Measurements from ENCODE around the gene CNDP2. TPM values are rescaled to one million over a fixed set of nuclear protein-coding genes. Genes with fewer than 3 reads are reported as not detected.
A peak's percentile ranks its signal among the peaks of the same experiment; 100 is the strongest.

Gene CNDP2
- total and polyA plus RNA-seq, 2 experiments from 2014 or later, result 95.7 to 135 TPM

DNA sequence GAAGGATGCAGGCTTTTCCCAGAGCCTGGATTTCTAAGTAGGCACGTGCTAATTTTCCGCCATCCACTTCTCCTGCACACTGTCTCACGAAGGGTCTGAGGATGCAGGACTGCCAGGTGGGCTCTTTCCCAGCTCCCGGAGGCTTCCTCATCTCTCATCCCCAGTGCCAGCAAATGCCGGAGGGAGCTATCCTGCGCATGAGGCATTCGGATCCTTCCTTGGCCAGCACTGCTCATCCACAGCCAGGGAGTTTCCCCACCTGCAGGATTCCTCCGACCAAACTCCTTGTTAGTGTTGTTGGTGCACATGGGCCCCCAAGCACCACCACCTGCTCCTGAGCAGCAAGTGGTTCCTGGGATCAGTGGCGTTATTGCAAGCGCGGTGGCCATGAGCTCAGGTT, 43.1 kb downstream of the CNDP2 start:
- H2AFZ ChIP-seq, result no peak overlapping the region

DNA sequence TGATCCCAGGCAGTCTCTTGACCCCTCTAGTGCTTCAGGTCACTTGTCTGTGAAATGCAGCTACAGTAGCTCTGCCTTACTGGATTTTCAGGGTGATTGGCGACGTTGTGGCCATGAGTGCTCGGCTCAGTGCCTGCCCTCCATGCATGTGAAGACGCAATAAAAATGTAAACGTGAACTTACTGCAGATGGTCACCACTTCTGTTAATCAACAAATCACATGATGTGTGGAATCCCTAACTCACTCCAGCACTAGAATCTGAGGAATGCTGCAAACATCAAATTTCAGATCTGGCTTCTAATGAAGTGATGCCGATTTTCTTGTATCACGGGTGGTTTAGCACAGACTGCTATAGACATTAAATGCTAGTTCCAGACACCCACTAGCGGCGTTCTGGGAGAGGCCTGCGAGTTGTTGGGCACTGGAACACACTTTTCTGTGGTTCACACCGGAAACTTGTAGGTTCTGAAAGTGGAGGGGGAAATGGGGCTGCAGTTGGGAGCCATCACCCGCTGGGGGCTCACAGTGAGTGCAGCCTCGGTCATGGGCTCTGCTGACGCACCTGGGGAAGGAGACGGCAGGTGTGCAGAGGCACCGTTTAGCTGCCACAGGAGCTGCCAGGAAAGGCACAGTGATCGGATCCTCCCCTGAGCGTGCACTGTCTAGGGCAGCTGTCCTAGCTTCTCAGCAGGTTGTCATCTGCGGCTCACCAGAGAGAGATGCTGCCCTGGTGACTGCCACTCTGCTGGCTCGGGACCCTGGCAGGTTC, 44.7 kb downstream of the CNDP2 start:
- H4K20me1 ChIP-seq (ENCODE audit: insufficient read depth, poor library complexity, severe bottlenecking), result no peaks in the 10 kb centered on the region
- WGBS (ENCODE audit: low lambda C conversion rate, missing lambda C conversion rate), result 78% methylated on average over 20 of the region's 20 CpGs
- no peaks in the 10 kb centered on the region for H3K36me3 ChIP-seq (replicated peaks; ENCODE audit: insufficient read depth, low read depth)
- H3K27me3 ChIP-seq, result no peaks in the 10 kb centered on the region
- H2AFZ ChIP-seq, result no peak overlapping the region
- no peaks in the 10 kb centered on the region for H3K9me2 ChIP-seq (replicated peaks; ENCODE audit: insufficient read depth)
- no peaks in the 10 kb centered on the region for H3K9me3 ChIP-seq (ENCODE audit: low read depth)
- no peak for DNase-seq (ENCODE audit: low spot score)
- no peak for TF ChIP-seq EZH2phosphoT487 (IDR thresholded peaks at IDR 0.05; ENCODE audit: low read depth, severe bottlenecking, unreplicated experiment)
- TF ChIP-seq, protein P1, sequence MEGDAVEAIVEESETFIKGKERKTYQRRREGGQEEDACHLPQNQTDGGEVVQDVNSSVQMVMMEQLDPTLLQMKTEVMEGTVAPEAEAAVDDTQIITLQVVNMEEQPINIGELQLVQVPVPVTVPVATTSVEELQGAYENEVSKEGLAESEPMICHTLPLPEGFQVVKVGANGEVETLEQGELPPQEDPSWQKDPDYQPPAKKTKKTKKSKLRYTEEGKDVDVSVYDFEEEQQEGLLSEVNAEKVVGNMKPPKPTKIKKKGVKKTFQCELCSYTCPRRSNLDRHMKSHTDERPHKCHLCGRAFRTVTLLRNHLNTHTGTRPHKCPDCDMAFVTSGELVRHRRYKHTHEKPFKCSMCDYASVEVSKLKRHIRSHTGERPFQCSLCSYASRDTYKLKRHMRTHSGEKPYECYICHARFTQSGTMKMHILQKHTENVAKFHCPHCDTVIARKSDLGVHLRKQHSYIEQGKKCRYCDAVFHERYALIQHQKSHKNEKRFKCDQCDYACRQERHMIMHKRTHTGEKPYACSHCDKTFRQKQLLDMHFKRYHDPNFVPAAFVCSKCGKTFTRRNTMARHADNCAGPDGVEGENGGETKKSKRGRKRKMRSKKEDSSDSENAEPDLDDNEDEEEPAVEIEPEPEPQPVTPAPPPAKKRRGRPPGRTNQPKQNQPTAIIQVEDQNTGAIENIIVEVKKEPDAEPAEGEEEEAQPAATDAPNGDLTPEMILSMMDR (IDR thresholded peaks at IDR 0.05; ENCODE audit: poor library complexity), result no peak
- no peak for TF ChIP-seq EZH2 (IDR thresholded peaks at IDR 0.05; ENCODE audit: borderline replicate concordance)
- H3K79me2 ChIP-seq, result no peaks in the 10 kb centered on the region
- H3K27ac ChIP-seq, result no peak overlapping the region
- peaks cover 2% of the 10 kb centered on the region for H3K4me1 ChIP-seq (ENCODE audit: insufficient read depth)
- H3K4me2 ChIP-seq, result no peak overlapping the region
- H3K4me3 ChIP-seq, result no peak overlapping the region

More for the DNA sequence above, 43.1 kb downstream of the CNDP2 start:
- H4K20me1 ChIP-seq (ENCODE audit: insufficient read depth, poor library complexity, severe bottlenecking), result no peaks in the 10 kb centered on the region
- no peak for DNase-seq (ENCODE audit: low spot score)
- H3K4me1 ChIP-seq (ENCODE audit: insufficient read depth), result peaks cover 2% of the 10 kb centered on the region
- no peaks in the 10 kb centered on the region for H3K9me2 ChIP-seq (replicated peaks; ENCODE audit: insufficient read depth)
- no peak overlapping the region for H3K27ac ChIP-seq
- H3K9me3 ChIP-seq (ENCODE audit: low read depth), result no peaks in the 10 kb centered on the region
- H3K4me3 ChIP-seq, result no peak overlapping the region
- TF ChIP-seq, protein P1 (IDR thresholded peaks at IDR 0.05; ENCODE audit: poor library complexity), result no peak
- no peaks in the 10 kb centered on the region for H3K79me2 ChIP-seq
- no peaks in the 10 kb centered on the region for H3K27me3 ChIP-seq
- no peak overlapping the region for H3K4me2 ChIP-seq
- H3K36me3 ChIP-seq (replicated peaks; ENCODE audit: insufficient read depth, low read depth), result no peaks in the 10 kb centered on the region
- WGBS (ENCODE audit: low lambda C conversion rate, missing lambda C conversion rate), result 95% methylated on average over 11 of the region's 11 CpGs

DNA sequence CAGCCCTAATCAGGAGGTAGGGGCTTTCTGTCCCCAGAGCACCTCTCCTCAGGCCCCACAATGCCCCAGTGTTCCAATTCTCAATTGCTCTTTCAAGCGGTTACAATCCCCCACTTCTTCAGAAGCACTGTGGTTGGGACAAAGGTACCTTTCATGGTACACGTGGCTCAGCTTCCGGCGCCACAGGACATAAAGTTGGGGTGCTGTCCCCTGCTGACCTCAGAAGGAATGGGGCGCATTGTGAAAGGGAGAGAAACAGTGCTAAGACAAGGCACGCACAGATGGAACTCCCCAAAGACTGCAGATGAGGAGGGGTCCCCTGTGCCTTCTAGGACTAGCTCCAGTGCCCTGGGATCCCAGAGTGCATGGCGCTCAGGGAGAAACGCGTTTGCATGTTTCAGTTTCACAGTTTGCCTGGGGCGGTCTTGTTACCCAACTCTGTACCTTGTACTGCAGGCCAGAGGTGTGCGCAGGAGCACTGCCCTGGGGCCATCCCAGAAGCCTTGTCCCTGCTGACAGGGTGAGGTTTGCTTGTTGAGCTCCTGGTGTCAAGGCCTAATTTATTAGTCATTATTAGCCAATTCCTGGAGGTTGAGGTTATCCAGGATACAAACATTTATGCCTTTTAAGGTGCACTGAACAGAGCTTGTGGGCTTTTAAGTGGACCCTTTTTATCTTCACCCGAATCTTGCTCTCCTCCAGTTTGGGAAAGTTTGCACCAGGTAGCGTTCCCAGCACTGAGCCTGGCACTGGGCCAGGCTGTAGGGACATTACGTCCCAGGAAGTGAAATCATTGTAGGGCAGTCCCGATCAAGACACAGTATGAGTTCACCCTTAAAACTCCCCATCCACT, 45.8 kb downstream of the CNDP2 start:
- Histone ChIP-seq H3K27ac (peak overlapping the region; percentile 82), H4K20me1 (ENCODE audit: insufficient read depth, poor library complexity, severe bottlenecking) (no peaks in the 10 kb centered on the region), H3K27me3 (no peaks in the 10 kb centered on the region), H3K9me2 (replicated peaks; ENCODE audit: insufficient read depth) (no peaks in the 10 kb centered on the region), H3K4me3 (no peak overlapping the region), H3K4me2 (peak overlapping the region; percentile 54), H2AFZ (no peak overlapping the region), H3K4me1 (ENCODE audit: insufficient read depth) (peaks cover 2% of the 10 kb centered on the region), H3K9me3 (ENCODE audit: low read depth) (no peaks in the 10 kb centered on the region), H3K79me2 (no peaks in the 10 kb centered on the region), H3K36me3 (replicated peaks; ENCODE audit: insufficient read depth, low read depth) (no peaks in the 10 kb centered on the region)
- peak; percentile 69 for DNase-seq (ENCODE audit: low spot score)
- WGBS (ENCODE audit: low lambda C conversion rate, missing lambda C conversion rate), result 72% methylated on average over 15 of the region's 15 CpGs
- TF ChIP-seq EZH2phosphoT487 (IDR thresholded peaks at IDR 0.05; ENCODE audit: low read depth, severe bottlenecking, unreplicated experiment), result no peak
- no peak for TF ChIP-seq EZH2 (IDR thresholded peaks at IDR 0.05; ENCODE audit: borderline replicate concordance)
- TF ChIP-seq, protein P1 (IDR thresholded peaks at IDR 0.05; ENCODE audit: poor library complexity), result no peak

All from hepatocyte (in vitro differentiated cells).